Measurements from ENCODE around the gene LRRC1.

- TF ChIP-seq CTCF (conservative IDR thresholded peaks at IDR 0.05 in 1 of 2, IDR thresholded peaks at IDR 0.05 in 1 of 2; ENCODE audit: low read depth in 1 of 2, low read length in 2 of 2) (no peak), EZH2 (IDR thresholded peaks at IDR 0.05; ENCODE audit: low read length, missing control alignments) (no peak)
Observed at GRCh38 chr6:53818858-53819609, 24.2 kb downstream of the LRRC1 start.

All from fibroblast of lung (primary cell).